Smooth muscle cell (in vitro differentiated cells): ENCODE results near the gene NFATC2. TPM values are rescaled to one million over a fixed set of nuclear protein-coding genes. Genes with fewer than 3 reads are reported as not detected.

Experiments
- DNase-seq: peaks from one replicate; lab custom pipeline; 2025; ENCODE audit not compliant: unreplicated experiment; lab: John Stamatoyannopoulos, UW
- H2AFZ ChIP-seq: fragments of 200-600 bp; sonication (generic); 2 replicates; pipeline ENCODE4 v1.6.0; 2016; ENCODE audit warnings: antibody characterized with exemption, low read depth, mild to moderate bottlenecking
- H3F3A ChIP-seq: fragments of 200-600 bp; sonication (generic); 2 replicates; pipeline ENCODE4 v1.6.0; 2017; ENCODE audit warnings: antibody characterized with exemption, low read depth
- H3K27ac ChIP-seq: fragments of 200-600 bp; sonication (generic); 2 replicates; pipeline ENCODE4 v1.5.1; 2016; ENCODE audit warnings: low read depth, mild to moderate bottlenecking
- H3K27me3 ChIP-seq: fragments of 200-600 bp; sonication (generic); 2 replicates; pipeline ENCODE4 v1.6.1; 2016; ENCODE audit warnings: low read depth, mild to moderate bottlenecking
- H3K36me3 ChIP-seq: fragments of 200-600 bp; sonication (generic); 2 replicates; pipeline ENCODE4 v1.5.1; 2016; ENCODE audit warnings: low read depth
- H3K4me1 ChIP-seq: fragments of 200-600 bp; sonication (generic); 2 replicates; pipeline ENCODE4 v1.5.1; 2016; ENCODE audit warnings: low read depth
- H3K4me2 ChIP-seq: fragments of 200-600 bp; sonication (generic); 2 replicates; pipeline ENCODE4 v1.6.0; 2016; ENCODE audit warnings: mild to moderate bottlenecking
- H3K4me3 ChIP-seq: fragments of 200-600 bp; sonication (generic); 2 replicates; pipeline ENCODE4 v1.5.1; 2016; ENCODE audit warnings: mild to moderate bottlenecking
- H3K79me2 ChIP-seq: fragments of 200-600 bp; sonication (generic); 2 replicates; pipeline ENCODE4 v1.6.0; 2016; ENCODE audit warnings: low read depth, mild to moderate bottlenecking
- H3K9ac ChIP-seq: fragments of 200-600 bp; sonication (generic); 2 replicates; pipeline ENCODE4 v1.6.0; 2016; ENCODE audit warnings: low read depth
- H3K9me3 ChIP-seq: fragments of 200-600 bp; sonication (generic); replicated peaks from 2 replicates; pipeline ENCODE4 v1.5.1; 2016; ENCODE audit warnings: low read depth
- H4K20me1 ChIP-seq: fragments of 200-600 bp; sonication (generic); 2 replicates; pipeline ENCODE4 v1.6.0; 2016; ENCODE audit warnings: low read depth
- WGBS: methylation state at CpG from one replicate; pipeline ENCODE4 v1.1.7; 2016; ENCODE audit warnings: low lambda C conversion rate; 5-methylcytosine and 5-hydroxymethylcytosine counted together
- polyA plus RNA-seq: library from polyadenylated mRNA; unstranded; fragments of >200 nt; fragmentation: Nextera tagmentation; extraction: Ambion mirVana; gene quantifications from 2 replicates; pipeline ENCODE4 v1.2.1, GENCODE V29; 2016
- total RNA-seq: library from RNA; depleted of rRNA; stranded (reverse); fragments of >200 nt; gene quantifications from 2 replicates; pipeline ENCODE4 v1.2.3, GENCODE V29; 2014
- TF ChIP-seq, protein P1 (sequence below): fragments of 200-600 bp; sonication (generic); IDR thresholded peaks from 2 replicates; pipeline ENCODE4 v1.5.1; 2017; ENCODE audit warnings: borderline replicate concordance, mild to moderate bottlenecking, antibody characterized with exemption; ENCODE audit not compliant: insufficient read depth, poor library complexity, severe bottlenecking

Gene NFATC2
- total and polyA plus RNA-seq, 2 experiments from 2014 or later, result 5.8 to 8.4 TPM

GRCh38 chr20:51566594-51566993 is 24.1 kb upstream of the NFATC2 start:
- H4K20me1 ChIP-seq, result no peaks in the 10 kb centered on the region
- no peak overlapping the region for H2AFZ ChIP-seq
- H3K4me2 ChIP-seq, result no peak overlapping the region
- no peak for DNase-seq
- H3F3A ChIP-seq, result peaks cover 14% of the 10 kb centered on the region
- H3K9ac ChIP-seq, result no peak overlapping the region
- H3K79me2 ChIP-seq, result no peaks in the 10 kb centered on the region
- TF ChIP-seq, protein P1, sequence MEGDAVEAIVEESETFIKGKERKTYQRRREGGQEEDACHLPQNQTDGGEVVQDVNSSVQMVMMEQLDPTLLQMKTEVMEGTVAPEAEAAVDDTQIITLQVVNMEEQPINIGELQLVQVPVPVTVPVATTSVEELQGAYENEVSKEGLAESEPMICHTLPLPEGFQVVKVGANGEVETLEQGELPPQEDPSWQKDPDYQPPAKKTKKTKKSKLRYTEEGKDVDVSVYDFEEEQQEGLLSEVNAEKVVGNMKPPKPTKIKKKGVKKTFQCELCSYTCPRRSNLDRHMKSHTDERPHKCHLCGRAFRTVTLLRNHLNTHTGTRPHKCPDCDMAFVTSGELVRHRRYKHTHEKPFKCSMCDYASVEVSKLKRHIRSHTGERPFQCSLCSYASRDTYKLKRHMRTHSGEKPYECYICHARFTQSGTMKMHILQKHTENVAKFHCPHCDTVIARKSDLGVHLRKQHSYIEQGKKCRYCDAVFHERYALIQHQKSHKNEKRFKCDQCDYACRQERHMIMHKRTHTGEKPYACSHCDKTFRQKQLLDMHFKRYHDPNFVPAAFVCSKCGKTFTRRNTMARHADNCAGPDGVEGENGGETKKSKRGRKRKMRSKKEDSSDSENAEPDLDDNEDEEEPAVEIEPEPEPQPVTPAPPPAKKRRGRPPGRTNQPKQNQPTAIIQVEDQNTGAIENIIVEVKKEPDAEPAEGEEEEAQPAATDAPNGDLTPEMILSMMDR, result no peak
- 96% methylated on average over 4 of the region's 4 CpGs for WGBS
- no peak overlapping the region for H3K4me3 ChIP-seq
- H3K27me3 ChIP-seq, result no peaks in the 10 kb centered on the region
- H3K36me3 ChIP-seq, result no peaks in the 10 kb centered on the region
- peaks cover 10% of the 10 kb centered on the region for H3K4me1 ChIP-seq
- H3K27ac ChIP-seq, result no peak overlapping the region
- no peaks in the 10 kb centered on the region for H3K9me3 ChIP-seq

DNA sequence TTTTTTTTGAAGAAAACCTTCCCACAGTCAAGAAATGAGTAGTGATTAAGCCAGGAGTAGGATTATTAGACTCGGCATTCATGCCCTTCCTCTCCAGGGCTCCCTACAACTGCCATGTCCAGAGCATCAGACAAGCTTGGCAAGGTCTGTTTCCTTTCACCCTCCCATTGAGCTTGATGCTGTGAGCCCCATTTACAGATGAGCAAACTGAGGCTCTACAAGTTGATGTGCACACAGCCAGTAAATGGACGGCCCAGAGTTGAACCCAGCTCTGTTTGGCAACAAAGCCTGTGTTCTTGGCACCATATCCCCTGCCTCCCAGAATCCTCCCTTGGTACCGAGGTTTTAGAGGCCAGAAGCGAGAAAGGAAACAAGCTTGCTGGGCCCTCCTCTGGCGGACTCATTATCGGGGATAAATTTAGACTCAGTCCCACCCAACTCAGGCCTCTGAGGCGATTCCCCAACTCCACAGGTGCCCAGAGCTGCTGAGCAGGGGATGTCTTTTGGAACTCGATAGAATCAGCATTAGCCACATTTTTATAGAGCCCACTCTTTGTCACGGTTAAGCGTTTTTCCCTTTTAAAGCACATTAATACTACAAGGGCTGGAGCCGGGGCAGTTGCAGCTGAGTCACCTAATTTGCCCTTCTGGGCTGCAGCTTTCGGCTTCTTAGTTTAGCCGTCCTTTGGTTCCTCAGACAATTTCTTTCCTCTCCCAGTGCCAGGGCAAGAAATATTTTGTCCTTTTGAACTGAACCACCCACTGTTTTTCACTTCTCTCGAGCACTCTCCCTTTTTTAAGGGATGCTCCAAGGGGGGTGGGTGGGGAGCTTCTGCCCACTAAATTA is 23.0 kb upstream of the NFATC2 start:
- Histone ChIP-seq H3K9ac (no peak overlapping the region), H3K9me3 (no peaks in the 10 kb centered on the region), H3F3A (peaks cover 21% of the 10 kb centered on the region), H4K20me1 (peaks cover 7% of the 10 kb centered on the region), H3K4me3 (no peak overlapping the region), H3K4me2 (peak overlapping the region; percentile 54), H3K4me1 (peaks cover 14% of the 10 kb centered on the region), H3K27me3 (no peaks in the 10 kb centered on the region), H2AFZ (peak overlapping the region; percentile 56), H3K36me3 (no peaks in the 10 kb centered on the region), H3K27ac (peak overlapping the region; percentile 67), H3K79me2 (no peaks in the 10 kb centered on the region)
- DNase-seq, result no peak
- TF ChIP-seq, protein P1, result no peak
- WGBS, result 40% methylated on average over 14 of the region's 14 CpGs

GRCh38 chr20:51563486-51564332 is 21.2 kb upstream of the NFATC2 start:
- 33% methylated on average over 15 of the region's 15 CpGs for WGBS

More at GRCh38 chr20:51563486-51564332, 21.2 kb upstream of the NFATC2 start:
- Histone ChIP-seq H3K27me3 (no peaks in the 10 kb centered on the region), H2AFZ (no peak overlapping the region), H3K27ac (peak overlapping the region; percentile 100), H4K20me1 (peaks cover 22% of the 10 kb centered on the region), H3K36me3 (no peaks in the 10 kb centered on the region), H3K9me3 (no peaks in the 10 kb centered on the region), H3F3A (peaks cover 31% of the 10 kb centered on the region), H3K79me2 (peaks cover 15% of the 10 kb centered on the region), H3K4me1 (peaks cover 14% of the 10 kb centered on the region), H3K9ac (peak overlapping the region; percentile 99), H3K4me2 (peak overlapping the region; percentile 96), H3K4me3 (peak overlapping the region; percentile 62)
- TF ChIP-seq, protein P1, result peak; percentile 5
- DNase-seq, result peak; percentile 43
